OCI-LY3 (cell line): ENCODE measurements around the gene EFCAB8.

Experiments
- CTCF ChIP-seq: fragments of 200-600, 300-600 bp; sonication (generic); IDR thresholded peaks from 2 replicates; pipeline ENCODE4 v1.5.1; 2014; ENCODE audit warnings: antibody characterized with exemption, low read length, low read depth
- EZH2phosphoT487 ChIP-seq: fragments of 200-600 bp; shearing (Covaris generic); IDR thresholded peaks from 2 replicates; pipeline ENCODE4 v1.6.1; 2018; ENCODE audit warnings: antibody characterized with exemption, mixed run types, low read depth

- TF ChIP-seq CTCF, result no peak
- TF ChIP-seq EZH2phosphoT487, result no peak
Observed at GRCh38 chr20:32831982-32832381, 26.7 kb upstream of the EFCAB8 start.
